Stimulated activated CD4-positive, alpha-beta T cell treated with anti-CD3 and anti-CD28 coated beads, Interleukin-1b, Interleukin-23, amount 100 ng/mL, for 24 hours (primary cell): ENCODE results near the gene ERF.

Source experiments
- DNase-seq, 4 experiments: peaks; one replicate each; pipeline ENCODE4 v3.0.0-alpha.2; 2020; ENCODE audit warnings: low read depth in 4 of 4, low spot score in 1 of 4

Gene ERF

GRCh38 chr19:42287017-42287826 lies 32.3 kb upstream of the ERF start:
- DNase-seq: no peak

- no peak for DNase-seq
Measured at GRCh38 chr19:42286349-42287016, 31.6 kb upstream of the ERF start.

- no peak for DNase-seq
Measured at GRCh38 chr19:42285988-42286348, 31.0 kb upstream of the ERF start.

- no peak for DNase-seq
Measured at GRCh38 chr19:42285541-42285941, 30.6 kb upstream of the ERF start.

- DNase-seq: no peak
Measured at GRCh38 chr19:42284591-42285341, 29.8 kb upstream of the ERF start.

- DNase-seq: peak in 2 of 4 experiments; percentile 72 to 81
Measured at GRCh38 chr19:42284066-42284501, 29.2 kb upstream of the ERF start.

- peak; percentile 87 to 95 (median 92) for DNase-seq
Measured at GRCh38 chr19:42283188-42284065, 28.5 kb upstream of the ERF start.

GRCh38 chr19:42282819-42283187 lies 27.9 kb upstream of the ERF start:
- DNase-seq: no peak

- DNase-seq: no peak
Measured at GRCh38 chr19:42281827-42282762, 27.2 kb upstream of the ERF start.

- DNase-seq: no peak
Measured at GRCh38 chr19:42281146-42281826, 26.4 kb upstream of the ERF start.

- DNase-seq: no peak
Measured at GRCh38 chr19:42280815-42281145, 25.9 kb upstream of the ERF start.

- peak in 3 of 4 experiments; percentile 67 to 89 (median 81) for DNase-seq
Measured at GRCh38 chr19:42279902-42280814, 25.2 kb upstream of the ERF start.

GRCh38 chr19:42279155-42279901 lies 24.4 kb upstream of the ERF start:
- no peak for DNase-seq

- DNase-seq: no peak
Measured at GRCh38 chr19:42278452-42279154, 23.7 kb upstream of the ERF start.

GRCh38 chr19:42277821-42278451 lies 23.0 kb upstream of the ERF start:
- DNase-seq: no peak

GRCh38 chr19:42276821-42277220 lies 21.9 kb upstream of the ERF start:
- DNase-seq: no peak

GRCh38 chr19:42276284-42276683 lies 21.4 kb upstream of the ERF start:
- no peak for DNase-seq
